ENCODE data around the gene ALDH16A1.
A peak's percentile ranks its signal among the peaks of the same experiment; 100 is the strongest.

DNA sequence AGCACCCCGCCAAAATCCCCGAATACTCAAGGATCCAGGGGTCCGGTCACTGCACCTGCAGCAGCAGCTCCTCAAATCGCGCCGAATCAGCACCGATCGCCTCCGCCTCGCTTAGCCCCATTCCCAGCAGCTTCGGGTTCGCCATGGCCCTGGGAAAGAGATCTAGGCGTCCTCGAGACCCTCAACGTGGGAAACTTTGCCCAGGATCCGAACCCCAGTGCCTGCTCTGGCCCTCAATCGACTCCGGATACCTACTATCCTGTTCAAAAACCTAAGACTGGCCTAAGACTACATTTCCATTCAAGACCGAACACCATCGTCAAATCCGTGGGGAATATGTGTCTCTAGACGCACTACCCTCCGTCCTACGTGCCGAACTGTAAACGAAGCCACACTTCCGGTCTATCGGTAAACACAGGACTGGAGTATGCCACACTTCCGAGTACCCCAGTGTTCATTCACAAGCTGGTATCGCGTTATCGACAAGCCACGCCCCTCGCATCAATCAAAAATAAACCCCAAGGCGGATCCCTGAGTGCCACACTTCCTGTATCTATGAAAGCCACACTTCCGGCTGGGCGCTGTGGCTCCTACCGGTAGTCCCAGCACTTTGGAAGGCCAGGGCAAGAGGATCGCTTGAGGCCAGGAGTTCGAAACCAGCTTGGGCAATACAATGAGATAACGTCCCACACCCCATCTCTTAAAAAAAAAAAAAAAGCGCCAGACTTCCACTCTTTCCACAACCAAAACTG lies 1.4 kb upstream of the ALDH16A1 start, which contains the start of gene PIH1D1:
- TF ChIP-seq, protein P1, sequence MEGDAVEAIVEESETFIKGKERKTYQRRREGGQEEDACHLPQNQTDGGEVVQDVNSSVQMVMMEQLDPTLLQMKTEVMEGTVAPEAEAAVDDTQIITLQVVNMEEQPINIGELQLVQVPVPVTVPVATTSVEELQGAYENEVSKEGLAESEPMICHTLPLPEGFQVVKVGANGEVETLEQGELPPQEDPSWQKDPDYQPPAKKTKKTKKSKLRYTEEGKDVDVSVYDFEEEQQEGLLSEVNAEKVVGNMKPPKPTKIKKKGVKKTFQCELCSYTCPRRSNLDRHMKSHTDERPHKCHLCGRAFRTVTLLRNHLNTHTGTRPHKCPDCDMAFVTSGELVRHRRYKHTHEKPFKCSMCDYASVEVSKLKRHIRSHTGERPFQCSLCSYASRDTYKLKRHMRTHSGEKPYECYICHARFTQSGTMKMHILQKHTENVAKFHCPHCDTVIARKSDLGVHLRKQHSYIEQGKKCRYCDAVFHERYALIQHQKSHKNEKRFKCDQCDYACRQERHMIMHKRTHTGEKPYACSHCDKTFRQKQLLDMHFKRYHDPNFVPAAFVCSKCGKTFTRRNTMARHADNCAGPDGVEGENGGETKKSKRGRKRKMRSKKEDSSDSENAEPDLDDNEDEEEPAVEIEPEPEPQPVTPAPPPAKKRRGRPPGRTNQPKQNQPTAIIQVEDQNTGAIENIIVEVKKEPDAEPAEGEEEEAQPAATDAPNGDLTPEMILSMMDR (IDR thresholded peaks at IDR 0.05; ENCODE audit: control extremely low read depth in 1 of 3, insufficient read depth in 1 of 3, low read depth in 1 of 3, low read length in 3 of 3): no peak
- TF ChIP-seq SP1 (IDR thresholded peaks at IDR 0.05; ENCODE audit: low read depth, low read length): peak; percentile 45; the same call in 1 of the 2 replicates
- peak; percentile 88; the same call in 1 of the 2 replicates for TF ChIP-seq GABPA (IDR thresholded peaks at IDR 0.05; ENCODE audit: borderline replicate concordance, insufficient read depth, low read length)
- no peak for TF ChIP-seq EP300 (IDR thresholded peaks at IDR 0.05; ENCODE audit: borderline replicate concordance in 1 of 2, low read depth in 2 of 2, low read length in 2 of 2)
- TF ChIP-seq EZH2 (IDR thresholded peaks at IDR 0.05; ENCODE audit: low read depth, low read length, severe bottlenecking): no peak
- TF ChIP-seq, protein P2, sequence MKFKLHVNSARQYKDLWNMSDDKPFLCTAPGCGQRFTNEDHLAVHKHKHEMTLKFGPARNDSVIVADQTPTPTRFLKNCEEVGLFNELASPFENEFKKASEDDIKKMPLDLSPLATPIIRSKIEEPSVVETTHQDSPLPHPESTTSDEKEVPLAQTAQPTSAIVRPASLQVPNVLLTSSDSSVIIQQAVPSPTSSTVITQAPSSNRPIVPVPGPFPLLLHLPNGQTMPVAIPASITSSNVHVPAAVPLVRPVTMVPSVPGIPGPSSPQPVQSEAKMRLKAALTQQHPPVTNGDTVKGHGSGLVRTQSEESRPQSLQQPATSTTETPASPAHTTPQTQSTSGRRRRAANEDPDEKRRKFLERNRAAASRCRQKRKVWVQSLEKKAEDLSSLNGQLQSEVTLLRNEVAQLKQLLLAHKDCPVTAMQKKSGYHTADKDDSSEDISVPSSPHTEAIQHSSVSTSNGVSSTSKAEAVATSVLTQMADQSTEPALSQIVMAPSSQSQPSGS (IDR thresholded peaks at IDR 0.05; ENCODE audit: low read length): 0 out of 2 replicates have a peak, but pooled peaks have one; percentile 58
- peak; percentile 51 to 86 for TF ChIP-seq POLR2A (IDR thresholded peaks at IDR 0.05; ENCODE audit: control extremely low read depth in 1 of 2, low read depth in 2 of 2, low read length in 2 of 2)

Data from H1 (cell line).